K562 (cell line): ENCODE data around the gene SLCO2B1. TPM values are rescaled to one million over a fixed set of nuclear protein-coding genes. Genes with fewer than 3 reads are reported as not detected.

Experiments used
- ATAC-seq: fragments of 200-7000 bp; cut with Tn5 transposase; 3 replicates; pipeline ENCODE4 v1.9.1; 2020; ENCODE audit warnings: moderate library complexity
- BruUV-seq: library from RNA; stranded (reverse); fragments of 400-500 nt; replicated peaks from 2 replicates; lab custom pipeline; 2021; lab: Mats Ljungman, UMichigan
- CTCF ChIA-PET: fragments of 300-600 bp; formaldehyde crosslinking; extraction: SDS; loops from one replicate; lab custom pipeline; 2021; ENCODE audit warnings: low intra/inter-chr PET ratio; lab: Yijun Ruan, JAX
- POLR2A ChIA-PET: fragments of 300-600, 350-650 bp; sonication (Branson Sonifier 250); formaldehyde crosslinking; extraction: SDS; loops from one replicate; lab custom pipeline; 2021; ENCODE audit warnings: antibody characterized with exemption, inconsistent platforms; lab: Yijun Ruan, JAX
- DNase-seq, 4 experiments: peaks; one replicate each; pipeline versions ENCODE4 v3.0.0 to v3.0.0-alpha.2; 2011 to 2018; ENCODE audit warnings: low spot score in 3 of 4, mixed read lengths in 3 of 4; ENCODE audit errors: extremely low read depth in 1 of 4
- FAIRE-seq: peaks from 2 replicates; lab custom pipeline; 2011; peaks lifted over from hg19 to GRCh38; lab: Jason Lieb, UNC
- H2AFZ ChIP-seq: 2 replicates; pipeline ENCODE4 v1.6.0; 2011; ENCODE audit warnings: low read depth, low read length, control low read depth, inconsistent platforms
- H3K27ac ChIP-seq: fragments of 200-600 bp; 3 replicates; pipeline ENCODE4 v1.8.0; 2011; ENCODE audit warnings: low read depth, mild to moderate bottlenecking, control low read depth, inconsistent platforms, low read length, moderate library complexity, mixed read lengths; ENCODE audit errors: extremely low read depth
- H3K27me3 ChIP-seq, 2 experiments: fragments of 300-600 bp in 1 of 2; 2 replicates in 1 of 2; 3 replicates in 1 of 2; pipeline versions ENCODE4 v1.6.0 to v1.8.0; 2011; ENCODE audit warnings: inconsistent platforms in 2 of 2, low read length in 2 of 2, mild to moderate bottlenecking in 1 of 2, mixed read lengths in 1 of 2, moderate library complexity in 1 of 2; ENCODE audit not compliant: control insufficient read depth in 2 of 2, insufficient read depth in 2 of 2
- H3K36me3 ChIP-seq: fragments of 300-600 bp; 3 replicates; pipeline ENCODE4 v1.8.0; 2011; ENCODE audit warnings: mild to moderate bottlenecking, low read length, inconsistent platforms; ENCODE audit not compliant: control insufficient read depth, insufficient read depth
- H3K4me1 ChIP-seq, 2 experiments: fragments of 200-600 bp in 1 of 2; replicated peaks in 1 of 2; 2 replicates in 1 of 2; 3 replicates in 1 of 2; pipeline versions ENCODE4 v1.5.1 to v1.8.0; 2011; ENCODE audit warnings: inconsistent platforms in 2 of 2, low read length in 2 of 2, mild to moderate bottlenecking in 1 of 2, mixed read lengths in 1 of 2, moderate library complexity in 1 of 2; ENCODE audit not compliant: control insufficient read depth in 2 of 2, insufficient read depth in 2 of 2
- H3K4me2 ChIP-seq: 2 replicates; pipeline ENCODE4 v1.6.1; 2011; ENCODE audit warnings: low read length, control low read depth, inconsistent platforms, mixed read lengths; ENCODE audit not compliant: insufficient read depth
- H3K4me3 ChIP-seq: fragments of 200-600 bp; sonication (generic), shearing (Covaris generic); 2 replicates; pipeline ENCODE4 v1.5.1; 2016; ENCODE audit warnings: control low read depth, inconsistent platforms
- H3K79me2 ChIP-seq: fragments of 200-600 bp; 3 replicates; pipeline ENCODE4 v1.8.0; 2011; ENCODE audit warnings: low read length, inconsistent platforms; ENCODE audit not compliant: control insufficient read depth, insufficient read depth
- H3K9ac ChIP-seq, 2 experiments: 2 replicates each; pipeline versions ENCODE4 v1.6.0 to v1.6.1; 2011; ENCODE audit warnings: low read depth in 2 of 2, low read length in 2 of 2, control low read depth in 1 of 2, inconsistent platforms in 1 of 2, mild to moderate bottlenecking in 1 of 2, mixed read lengths in 1 of 2; ENCODE audit not compliant: insufficient read depth in 1 of 2
- H3K9me1 ChIP-seq: one replicate; pipeline ENCODE4 v1.6.0; 2011; ENCODE audit warnings: inconsistent platforms, mild to moderate bottlenecking, low read length, moderate library complexity; ENCODE audit not compliant: control insufficient read depth, insufficient read depth
- H3K9me3 ChIP-seq: replicated peaks from 2 replicates; pipeline ENCODE4 v1.5.1; 2011; ENCODE audit warnings: low read depth, low read length, inconsistent platforms; ENCODE audit not compliant: control insufficient read depth, insufficient read depth
- H4K20me1 ChIP-seq: replicated peaks from 2 replicates; pipeline ENCODE4 v1.6.1; 2011; ENCODE audit warnings: low read length, inconsistent platforms, mixed read lengths; ENCODE audit not compliant: control insufficient read depth, insufficient read depth
- BRCA1 ChIP-seq, 2 experiments: fragments of 450-650 bp in 1 of 2; sonication (generic) in 1 of 2; formaldehyde crosslinking in 1 of 2; IDR thresholded peaks; 2 replicates each; pipeline versions ENCODE4 v1.5.0 to v1.6.1; 2017 to 2020; ENCODE audit warnings: mild to moderate bottlenecking in 1 of 2, missing genetic modification reagents in 1 of 2
- CAMTA2 ChIP-seq: fragments of 250-450 bp; sonication (Bioruptor Pico); conservative IDR thresholded peaks from 2 replicates; pipeline ENCODE4 v1.5.1; 2022
- CGGBP1 ChIP-seq: fragments of 250-450 bp; sonication (Bioruptor Pico); IDR thresholded peaks from 2 replicates; pipeline ENCODE4 v1.9.0; 2021; ENCODE audit warnings: mild to moderate bottlenecking
- CTCFL ChIP-seq: IDR thresholded peaks from 2 replicates; pipeline ENCODE4 v1.6.1; 2011; ENCODE audit warnings: borderline replicate concordance, low read depth, mild to moderate bottlenecking, moderate library complexity, low read length; ENCODE audit not compliant: insufficient read depth, poor library complexity, severe bottlenecking
- EP400 ChIP-seq: fragments of 450-650 bp; IDR thresholded peaks from 2 replicates; pipeline ENCODE4 v1.6.1; 2017; ENCODE audit warnings: antibody characterized with exemption, mild to moderate bottlenecking, moderate library complexity
- GABPA ChIP-seq: fragments of 200-800 bp; sonication (Bioruptor generic); conservative IDR thresholded peaks from 2 replicates; pipeline ENCODE4 v1.6.1; 2016; ENCODE audit warnings: low read depth, missing genetic modification characterization, missing compliant biosample characterization
- HCFC1 ChIP-seq: IDR thresholded peaks from 2 replicates; pipeline ENCODE4 v1.6.1; 2012; ENCODE audit warnings: low read depth, low read length, improper control_type of control experiment
- HDGF ChIP-seq: fragments of 450-650 bp; IDR thresholded peaks from 2 replicates; pipeline ENCODE4 v1.6.1; 2016
- MYBL2 ChIP-seq, 2 experiments: fragments of 450-650 bp in 1 of 2; sonication (generic) in 1 of 2; formaldehyde crosslinking in 1 of 2; IDR thresholded peaks; 2 replicates each; pipeline versions ENCODE4 v1.6.1 to v1.8.1; 2017 to 2022; ENCODE audit warnings: borderline replicate concordance in 1 of 2, inconsistent platforms in 1 of 2, low read depth in 1 of 2, mild to moderate bottlenecking in 1 of 2, missing genetic modification reagents in 1 of 2, moderate library complexity in 1 of 2
- SAFB2 ChIP-seq: fragments of 200-400 bp; formaldehyde crosslinking; IDR thresholded peaks from 2 replicates; pipeline ENCODE4 v1.6.1; 2018; ENCODE audit warnings: borderline replicate concordance, low read length, low read depth, moderate library complexity; ENCODE audit not compliant: severe bottlenecking
- SMARCC2 ChIP-seq: fragments of 450-650 bp; IDR thresholded peaks from 2 replicates; pipeline ENCODE4 v1.6.1; 2017; ENCODE audit warnings: antibody characterized with exemption, moderate library complexity, mild to moderate bottlenecking, low read depth
- SNRNP70 ChIP-seq: fragments of 200-400 bp; formaldehyde crosslinking; optimal IDR thresholded peaks from 2 replicates; pipeline ENCODE3; 2017; ENCODE audit warnings: low read depth, low read length
- SOX6 ChIP-seq: fragments of 450-650 bp; IDR thresholded peaks from 2 replicates; pipeline ENCODE4 v1.6.1; 2014; ENCODE audit warnings: mild to moderate bottlenecking
- TAF1 ChIP-seq: IDR thresholded peaks from 2 replicates; pipeline ENCODE4 v1.6.1; 2011; ENCODE audit warnings: mild to moderate bottlenecking, low read length, moderate library complexity; ENCODE audit not compliant: insufficient read depth, control insufficient read depth, severe bottlenecking; ENCODE audit errors: extremely low read depth
- ZNF518B ChIP-seq: fragments of 250-450 bp; sonication (Bioruptor Pico); IDR thresholded peaks from 2 replicates; pipeline ENCODE4 v1.5.0; 2021; ENCODE audit warnings: mild to moderate bottlenecking, moderate library complexity
- WGBS: fragments of 100-300 bp; shearing (Covaris generic); methylation state at CpG from one replicate; pipeline ENCODE4 v1.1.6; 2016; ENCODE audit warnings: low coverage, mixed read lengths; ENCODE audit not compliant: insufficient coverage; ENCODE audit errors: missing lambda C conversion rate; 5-methylcytosine and 5-hydroxymethylcytosine counted together
- in situ Hi-C: fragments of 300-500 bp; cut with MboI; formaldehyde crosslinking; loops from 4 replicates; pipeline ENCODE4 v1.15.0; 2018; ENCODE audit warnings: inconsistent platforms, mixed read lengths
- intact Hi-C: fragments of 100-400 bp; cut with micrococcal nuclease; formaldehyde crosslinking; loops from 2 replicates; pipeline ENCODE4 v1.14.2; 2022
- polyA plus RNA-seq, 8 experiments: library from polyadenylated mRNA; depleted of rRNA in 4 of 8; stranded (reverse) in 5 of 8; unstranded in 3 of 8; fragments of >200 nt; fragmentation: Nextera tagmentation in 2 of 8; fragmentation: Illumina TruSeq in 1 of 8; extraction: Ambion mirVana in 2 of 8; extraction: Trizol in 1 of 8; gene quantifications; 2 replicates each; pipeline versions ENCODE4 v1.2.1 to v1.2.3, GENCODE V29; 2011 to 2014; ENCODE audit warnings: inconsistent platforms in 1 of 8, missing spikeins in 1 of 8
- total RNA-seq, 7 experiments: library from RNA; depleted of rRNA in 6 of 7; stranded (reverse); fragments of >200 nt in 6 of 7; fragmentation: Illumina TruSeq in 2 of 7; extraction: Trizol in 2 of 7; gene quantifications; 2 replicates each; pipeline versions ENCODE4 v1.2.1 to v1.2.3, GENCODE V29; 2011 to 2021; ENCODE audit warnings: low replicate concordance in 1 of 7

The SLCO2B1 gene
- total and polyA plus RNA-seq, 9 of the 15 experiments (the other 6 are each of a cell fraction or from before 2014, with no cell fraction given) = 0.70 to 14.7 (median 7.6) TPM

- TF ChIP-seq ZNF518B (CRISPR knock-in tag) = no peak
- TF ChIP-seq, all 486 proteins: peak for 0
Observed at GRCh38 chr11:75193711-75194110, 42.8 kb downstream of the SLCO2B1 start (continued).

GRCh38 chr11:75194147-75194546, 43.2 kb downstream of the SLCO2B1 start:
- Histone ChIP-seq H3K79me2 (no peaks in the 10 kb centered on the region), H3K9me3 (no peaks in the 10 kb centered on the region), H3K4me1 (no peaks in the 10 kb centered on the region), H3K4me3 (no peak overlapping the region), H3K9ac (no peak overlapping the region), H4K20me1 (no peaks in the 10 kb centered on the region), H3K4me2 (no peak overlapping the region), H3K9me1 (no peaks in the 10 kb centered on the region), H3K27ac (no peak overlapping the region), H2AFZ (no peak overlapping the region), H3K27me3 (no peaks in the 10 kb centered on the region), H3K36me3 (no peaks in the 10 kb centered on the region)
- CTCF ChIA-PET = no interaction called here
- intact Hi-C loops = no loop called here
- ATAC-seq (no peak), DNase-seq (no peak), FAIRE-seq (no peak)
- in situ Hi-C loops = no loop called here
- BruUV-seq = no TSS peak
- POLR2A ChIA-PET = interaction anchor here (1.2 kb wide), 1 partner anchor 9 kb away, joined by 3 read pairs; no protein-coding TSS in a partner anchor
- 13% methylated on average over 3 of the region's 5 CpGs for WGBS
- TF ChIP-seq TAF1 = no peak
- no peak for TF ChIP-seq CAMTA2 (CRISPR knock-in tag)
- TF ChIP-seq MYBL2 (IDR thresholded peaks at IDR 0.05; ENCODE audit: low read depth) = no peak
- no peak for TF ChIP-seq MYBL2 (CRISPR knock-in tag; IDR thresholded peaks at IDR 0.05; ENCODE audit: borderline replicate concordance)
- no peak for TF ChIP-seq CGGBP1 (CRISPR knock-in tag)
- no peak for TF ChIP-seq SOX6
- no peak for TF ChIP-seq HCFC1
- no peak for TF ChIP-seq SAFB2
- no peak for TF ChIP-seq CTCFL
- no peak for TF ChIP-seq BRCA1 (IDR thresholded peaks at IDR 0.05)
- TF ChIP-seq BRCA1 (CRISPR knock-in tag; IDR thresholded peaks at IDR 0.05) = no peak
- no peak for TF ChIP-seq GABPA (tag)
- TF ChIP-seq EP400 = no peak
- no peak for TF ChIP-seq SNRNP70
- TF ChIP-seq HDGF = no peak
- TF ChIP-seq SMARCC2 = no peak
